ENCODE results near the gene GLIPR2.

- TF ChIP-seq CREB1 (CRISPR knock-in tag; IDR thresholded peaks at IDR 0.05; ENCODE audit: low read depth) (no peak), CTCF (conservative IDR thresholded peaks at IDR 0.05; ENCODE audit: low read depth in 2 of 2) (no peak), EZH2 (IDR thresholded peaks at IDR 0.05; ENCODE audit: low read depth, unreplicated experiment) (no peak), POLR2AphosphoS5 (IDR thresholded peaks at IDR 0.05; ENCODE audit: low read depth) (no peak), JUNB (IDR thresholded peaks at IDR 0.05; ENCODE audit: unreplicated experiment) (no peak), EZH2phosphoT487 (IDR thresholded peaks at IDR 0.05; ENCODE audit: unreplicated experiment) (no peak), REST (IDR thresholded peaks at IDR 0.05; ENCODE audit: unreplicated experiment) (no peak), ETS1 (IDR thresholded peaks at IDR 0.05) (no peak)
Measured at GRCh38 chr9:36129139-36129538, 7.4 kb upstream of the GLIPR2 start.

All from GM23338 (cell line).